GM21423 (cell line): ENCODE data around the gene GALNT2.
A peak's percentile ranks its signal among the peaks of the same experiment; 100 is the strongest.

ENCODE experiments used
- ATAC-seq: cut with Tn5 transposase; IDR thresholded peaks from one replicate; pipeline ENCODE4 v1.9.1; 2021; ENCODE audit warnings: mild to moderate bottlenecking, moderate library complexity; ENCODE audit not compliant: unreplicated experiment

GALNT2 gene

DNA sequence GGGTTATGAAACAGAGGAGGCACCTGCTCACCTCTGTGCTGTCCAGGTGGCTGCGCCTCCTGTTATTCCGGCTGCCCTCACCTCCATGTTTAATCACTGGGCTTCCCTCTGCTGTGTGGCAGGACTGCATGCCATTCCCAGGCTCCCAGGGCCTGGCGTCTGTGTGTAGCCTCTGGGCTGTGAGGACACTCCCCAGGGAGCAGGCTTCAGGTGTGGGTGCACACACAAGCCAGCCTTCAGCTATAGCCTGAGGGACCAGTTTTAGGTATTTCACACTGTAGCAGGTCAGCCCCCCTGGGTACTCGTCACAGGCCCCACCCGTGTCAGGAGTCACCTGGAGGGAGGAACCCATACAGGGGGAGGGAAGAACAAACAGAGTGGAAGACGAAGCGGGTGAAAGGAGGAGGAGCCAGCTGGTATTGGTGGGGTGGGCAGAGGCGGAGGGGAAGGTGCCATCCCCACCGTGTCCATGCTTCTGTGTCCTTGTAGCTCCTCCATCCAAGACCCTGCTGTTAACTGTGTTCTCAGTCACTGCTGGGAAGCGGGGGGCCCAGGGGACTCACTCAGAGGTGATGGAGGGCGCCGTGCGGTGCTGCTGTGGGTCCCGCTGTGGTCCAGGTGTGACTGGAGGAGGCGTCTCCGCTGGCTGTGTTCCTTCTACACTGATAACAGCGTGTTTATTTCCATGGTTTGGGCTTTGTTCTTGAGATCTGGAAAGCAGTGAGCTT is 200.5 kb downstream of the GALNT2 start:
- ATAC-seq = no peak

DNA sequence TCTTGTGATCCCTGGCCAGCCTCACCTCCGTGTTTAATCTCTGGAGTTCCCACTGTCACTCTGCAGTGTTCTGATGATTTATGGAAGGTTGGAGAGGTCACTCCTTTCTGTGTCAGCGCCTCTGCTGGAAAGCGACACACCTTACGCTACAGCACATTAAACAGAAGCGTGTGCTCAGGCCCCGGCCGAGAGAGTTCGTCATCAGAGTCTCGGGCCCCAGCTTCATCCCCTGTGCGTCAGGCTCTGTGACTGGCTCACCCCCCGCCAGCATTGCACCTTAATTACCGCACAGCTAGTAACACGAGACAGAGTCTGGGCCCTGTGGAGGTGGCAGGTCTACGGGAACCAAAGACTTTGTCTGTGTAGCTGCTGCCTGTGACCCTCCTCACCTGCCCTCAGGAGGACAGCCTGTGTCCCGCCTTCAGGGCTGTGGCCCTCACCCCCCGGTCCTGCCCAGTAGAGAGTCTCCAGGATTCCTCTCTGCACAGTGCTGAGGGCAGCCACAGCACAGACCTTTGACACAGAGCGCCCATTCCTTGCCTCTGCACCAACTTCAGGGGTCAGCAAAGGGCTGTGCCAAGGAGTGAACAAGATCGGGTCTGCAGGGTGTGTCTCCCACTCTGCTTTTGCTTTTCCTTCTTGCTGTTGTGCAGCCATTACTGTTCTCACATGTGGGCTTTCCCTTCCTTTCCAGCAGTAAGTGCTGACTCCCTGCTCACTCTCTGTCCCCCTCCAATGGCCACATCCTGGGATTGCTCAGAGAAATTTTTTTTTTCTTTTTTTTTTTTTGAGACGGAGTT is 201.5 kb downstream of the GALNT2 start:
- no peak for ATAC-seq

DNA sequence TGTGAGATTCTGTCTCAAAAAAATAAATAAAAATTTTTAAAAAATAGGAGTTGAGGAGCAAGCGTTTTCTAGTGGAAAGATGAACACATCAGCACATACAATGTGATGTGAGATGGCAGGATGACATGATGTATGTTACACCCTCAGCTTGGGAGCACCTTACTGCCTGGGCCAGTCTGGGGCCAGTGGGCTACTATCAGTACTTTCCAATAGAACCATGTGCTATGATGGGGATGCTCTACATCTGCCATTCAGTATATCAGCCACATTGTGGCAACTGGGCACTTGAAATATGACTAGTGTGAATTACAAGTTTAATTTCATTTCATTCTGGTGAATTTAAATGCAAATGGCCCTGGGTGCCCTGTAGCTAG is 203.1 kb downstream of the GALNT2 start:
- peak; percentile 2 for ATAC-seq

DNA sequence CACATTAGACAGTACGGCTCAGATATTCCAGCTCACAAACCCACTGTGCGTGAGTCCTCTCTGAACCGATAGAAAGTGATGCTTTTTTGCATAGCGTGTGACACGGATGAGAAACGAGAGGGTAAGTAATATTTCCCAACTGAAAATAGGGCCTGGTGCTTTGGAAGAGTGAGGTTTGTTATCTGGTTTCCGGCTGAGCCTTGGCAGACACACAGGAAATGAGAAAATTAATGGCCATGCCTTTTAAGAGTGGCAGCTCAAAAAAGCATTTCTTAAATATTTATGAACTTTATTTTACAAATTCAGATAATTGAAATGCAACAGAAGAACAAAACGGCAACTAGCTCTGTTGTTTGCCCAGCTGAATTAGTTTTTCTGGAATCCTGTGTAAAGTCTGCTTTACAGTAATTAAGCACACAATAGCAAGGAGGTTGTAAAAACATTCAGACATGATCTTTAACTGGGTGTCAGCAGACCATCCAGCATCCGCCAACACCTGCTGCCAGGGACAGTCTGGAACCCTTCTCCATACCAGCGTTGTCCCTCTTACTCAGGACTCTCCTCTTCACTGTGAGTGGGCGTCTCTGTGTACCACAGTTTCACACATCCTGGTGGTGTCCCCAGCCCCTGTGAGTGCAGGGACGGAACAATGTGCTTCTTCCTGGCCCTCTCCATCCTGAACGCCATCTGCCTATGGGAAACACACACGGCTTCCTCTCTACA is 203.7 kb downstream of the GALNT2 start:
- peak; percentile 67 for ATAC-seq

DNA sequence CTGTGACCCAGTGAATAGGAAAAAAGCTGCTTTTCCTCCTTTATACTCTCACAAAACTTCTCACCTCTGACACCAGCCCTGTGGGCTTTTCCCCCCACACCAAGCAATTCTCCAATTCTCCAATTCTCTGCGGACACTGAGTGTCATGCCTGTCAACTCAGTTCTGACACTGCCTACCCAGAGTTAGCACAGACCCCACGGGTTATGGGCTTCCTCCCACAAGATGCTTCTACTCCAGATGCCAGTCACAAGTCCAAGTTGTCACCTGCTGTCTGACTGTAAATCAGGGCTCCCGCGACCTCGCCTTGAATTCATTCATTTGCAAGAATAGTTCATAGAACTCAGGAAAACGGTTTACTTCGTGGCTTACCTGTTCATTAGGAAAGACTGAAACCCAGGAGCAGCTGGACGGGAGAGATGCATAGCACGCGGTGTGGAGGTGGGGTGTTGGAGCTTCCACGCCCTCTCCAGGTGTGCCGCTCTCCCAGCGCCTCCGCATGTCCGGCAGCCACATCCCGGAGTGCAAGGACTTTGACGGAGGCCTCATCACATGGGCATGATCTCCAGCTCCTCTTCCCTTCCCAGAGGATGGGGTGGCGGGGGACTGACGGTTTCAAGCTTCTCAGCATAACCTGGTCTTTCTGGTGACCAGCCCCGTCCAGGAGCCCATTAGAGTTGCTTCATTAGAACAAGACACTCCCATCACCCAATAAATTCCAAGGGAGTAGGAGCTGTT is 204.4 kb downstream of the GALNT2 start:
- no peak for ATAC-seq

DNA sequence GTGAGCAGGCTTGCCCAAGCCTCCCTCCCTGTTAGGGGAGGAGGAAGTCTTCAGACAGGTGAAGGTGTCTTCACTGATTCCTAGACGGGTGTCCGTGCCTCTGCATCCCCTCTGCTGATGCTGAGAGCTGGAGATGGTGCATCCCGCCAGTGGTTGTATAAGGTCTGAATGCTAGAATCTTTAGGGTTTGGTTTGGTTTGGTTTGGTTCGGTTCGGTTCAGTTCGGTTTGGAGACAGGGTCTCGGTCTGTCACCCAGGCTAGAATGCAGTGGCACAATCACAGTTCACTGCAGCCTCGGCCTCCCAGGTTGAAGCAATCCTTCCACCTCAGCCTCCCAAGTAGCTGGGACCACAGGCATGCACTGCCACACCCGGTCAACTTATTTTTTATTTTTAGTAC is 205.5 kb downstream of the GALNT2 start:
- ATAC-seq = no peak

DNA sequence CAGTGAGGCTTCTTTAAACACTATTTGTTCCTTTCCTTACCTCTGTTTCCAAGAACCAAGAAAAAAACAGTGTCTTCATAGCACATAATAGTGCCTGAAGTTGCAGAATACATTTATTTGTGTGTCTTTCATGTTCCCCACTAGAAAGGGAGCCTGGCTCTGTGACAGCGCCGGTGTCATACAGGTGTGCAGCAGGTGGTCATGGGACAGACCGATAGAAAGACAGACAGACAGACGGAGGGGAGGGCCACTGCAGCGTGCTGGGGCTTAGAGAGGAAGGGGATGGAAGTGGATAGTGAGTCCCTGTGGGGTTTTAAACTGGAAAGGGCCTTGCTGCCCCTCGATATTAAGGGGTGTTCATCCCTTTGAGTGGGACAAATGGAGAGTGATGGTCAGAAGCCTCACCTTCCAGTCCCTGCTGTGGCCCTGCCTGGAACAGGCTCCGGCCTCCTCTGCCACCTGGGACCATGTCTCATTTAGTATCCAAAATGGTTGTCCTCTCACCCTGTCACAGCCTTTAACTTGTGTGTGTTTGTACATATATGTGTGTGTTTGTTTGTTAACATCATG is 206.2 kb downstream of the GALNT2 start:
- no peak for ATAC-seq

DNA sequence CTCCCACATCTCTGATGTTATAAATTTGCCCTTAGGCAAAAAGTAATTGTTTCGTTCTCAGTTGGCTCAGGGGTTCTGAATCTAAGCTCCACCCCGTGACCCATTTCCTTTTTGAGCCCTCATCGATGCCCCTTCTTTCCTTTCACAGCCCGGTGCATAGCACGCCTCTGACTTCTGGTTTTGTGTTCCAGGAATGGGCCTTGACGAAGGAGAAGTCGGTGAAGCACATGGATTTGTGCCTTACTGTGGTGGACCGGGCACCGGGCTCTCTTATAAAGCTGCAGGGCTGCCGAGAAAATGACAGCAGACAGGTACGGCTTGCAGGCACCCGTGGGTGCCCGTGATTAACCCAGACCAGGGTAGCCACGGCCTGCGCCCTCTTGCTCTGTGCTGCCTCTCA is 207.2 kb downstream of the GALNT2 start:
- ATAC-seq = no peak

DNA sequence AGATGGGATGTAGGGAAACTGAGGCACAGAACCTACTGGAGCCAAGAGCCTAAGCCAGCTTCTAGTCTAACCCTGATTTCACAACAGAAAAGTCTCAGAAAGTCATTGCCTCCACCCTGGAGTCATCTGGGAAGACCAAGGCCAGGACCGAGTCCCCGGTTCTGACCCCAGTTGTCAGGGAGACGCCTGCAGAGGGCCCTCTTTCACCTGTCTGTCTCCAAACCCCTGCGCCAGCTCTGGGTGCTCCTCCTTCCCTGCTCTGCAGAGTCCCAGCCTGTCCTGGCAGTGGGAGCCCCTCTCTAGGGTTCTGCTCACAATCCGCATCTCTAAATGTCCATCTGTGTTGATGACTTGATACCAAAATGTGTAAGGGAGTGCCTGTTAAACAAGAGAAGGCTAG is 209.4 kb downstream of the GALNT2 start:
- no peak for ATAC-seq

DNA sequence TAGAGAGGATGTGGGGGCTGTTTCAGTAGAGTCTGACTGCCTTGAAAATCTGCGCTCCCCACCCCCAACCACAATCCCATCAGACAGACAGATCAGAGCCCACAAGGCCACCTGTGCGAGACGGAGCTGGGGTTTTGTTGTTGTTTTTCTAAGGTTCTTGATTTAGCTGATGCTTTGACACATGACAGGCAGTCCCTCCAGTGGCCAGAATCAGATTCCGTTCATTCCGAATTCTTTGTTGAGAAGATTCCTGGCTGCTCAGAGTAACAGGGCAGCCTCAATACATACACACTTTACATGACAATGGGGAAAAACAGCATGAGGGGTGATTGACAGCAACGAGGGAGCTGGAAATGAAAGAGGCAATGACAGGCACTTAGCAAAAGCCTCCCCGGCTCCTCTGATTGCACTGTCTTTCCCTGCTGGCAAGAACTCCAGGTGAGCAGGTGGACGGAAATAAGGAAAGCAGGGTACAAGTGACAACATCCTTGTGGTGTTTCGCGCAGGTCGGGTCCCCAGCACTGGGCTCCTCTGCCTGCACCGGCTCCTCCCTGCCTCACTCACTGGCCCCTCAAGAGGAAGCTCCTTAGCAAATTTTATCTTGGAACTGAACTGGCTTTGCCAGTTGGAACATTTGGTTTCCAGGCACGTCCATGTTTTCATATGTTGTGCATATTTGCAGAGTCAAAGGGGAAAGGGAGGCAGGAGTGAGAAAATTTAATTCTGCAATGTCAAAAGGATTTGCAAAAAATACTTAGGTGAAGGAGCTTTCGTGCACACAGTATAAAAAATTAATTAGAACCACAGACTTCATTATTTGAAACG is 210.4 kb downstream of the GALNT2 start:
- peak; percentile 55 for ATAC-seq

DNA sequence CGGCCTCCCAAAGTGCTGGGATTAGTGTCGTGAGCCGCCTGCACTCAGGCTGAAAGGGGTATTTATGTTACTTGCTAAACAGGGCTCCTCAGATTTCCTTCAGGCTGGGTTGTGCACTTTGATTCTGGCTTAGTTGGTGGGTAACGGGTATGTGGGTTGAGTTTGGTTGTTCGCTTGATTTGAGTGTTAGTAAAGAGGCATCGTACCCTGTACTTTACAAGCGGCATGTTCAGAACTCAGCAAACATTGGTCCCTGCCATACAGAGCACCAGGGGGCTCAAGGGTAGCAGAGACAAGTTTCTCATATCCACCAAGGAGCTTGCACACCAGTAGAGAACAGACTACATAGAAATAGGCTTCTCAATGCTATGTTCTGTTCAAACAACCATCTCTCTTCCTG is 211.3 kb downstream of the GALNT2 start:
- ATAC-seq = no peak

DNA sequence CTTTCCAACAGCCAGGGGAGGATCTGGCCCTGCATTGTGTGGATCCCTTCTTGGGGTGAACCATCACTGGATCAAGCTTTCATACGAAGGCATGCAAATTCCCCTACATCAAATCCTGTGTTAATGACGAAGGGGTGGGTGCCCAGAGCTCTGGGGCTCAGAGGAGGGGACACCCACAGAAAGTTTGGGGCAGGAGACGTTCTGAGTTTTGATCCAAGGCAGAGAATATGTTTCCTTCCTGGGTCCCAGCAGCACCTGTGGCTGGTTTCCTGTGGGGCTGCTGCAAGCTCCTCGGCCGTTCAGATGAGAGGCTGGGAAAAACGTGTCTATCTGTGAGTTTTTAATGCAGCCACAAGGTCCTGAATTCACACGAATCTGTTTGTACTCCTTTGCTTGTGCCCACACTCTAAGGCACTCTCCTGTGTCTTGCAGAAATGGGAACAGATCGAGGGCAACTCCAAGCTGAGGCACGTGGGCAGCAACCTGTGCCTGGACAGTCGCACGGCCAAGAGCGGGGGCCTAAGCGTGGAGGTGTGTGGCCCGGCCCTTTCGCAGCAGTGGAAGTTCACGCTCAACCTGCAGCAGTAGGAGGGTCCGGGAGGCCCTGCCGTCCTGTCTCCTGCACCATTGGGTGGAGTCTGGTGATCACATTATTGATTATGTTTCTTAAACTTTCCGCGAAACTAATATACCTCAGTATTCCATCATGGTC is 212.0 kb downstream of the GALNT2 start:
- no peak for ATAC-seq

DNA sequence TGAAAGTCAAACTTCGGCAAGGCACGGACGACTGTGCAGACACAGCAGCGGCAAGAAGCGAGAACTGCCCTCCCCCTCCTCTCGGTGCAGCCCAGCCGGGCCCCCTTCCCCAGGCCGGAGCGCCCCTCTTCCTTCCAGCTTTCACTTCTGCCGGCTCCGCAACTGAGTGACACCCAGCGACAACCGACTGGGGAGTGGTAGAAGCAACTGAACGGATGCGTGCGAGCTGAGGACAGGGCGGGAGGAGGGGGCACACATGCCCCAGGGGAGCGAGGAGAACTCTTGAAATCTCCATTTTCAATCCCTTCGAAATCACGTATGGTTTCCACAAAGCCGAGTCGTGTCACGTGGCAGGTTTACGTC is 212.5 kb downstream of the GALNT2 start:
- ATAC-seq = no peak

DNA sequence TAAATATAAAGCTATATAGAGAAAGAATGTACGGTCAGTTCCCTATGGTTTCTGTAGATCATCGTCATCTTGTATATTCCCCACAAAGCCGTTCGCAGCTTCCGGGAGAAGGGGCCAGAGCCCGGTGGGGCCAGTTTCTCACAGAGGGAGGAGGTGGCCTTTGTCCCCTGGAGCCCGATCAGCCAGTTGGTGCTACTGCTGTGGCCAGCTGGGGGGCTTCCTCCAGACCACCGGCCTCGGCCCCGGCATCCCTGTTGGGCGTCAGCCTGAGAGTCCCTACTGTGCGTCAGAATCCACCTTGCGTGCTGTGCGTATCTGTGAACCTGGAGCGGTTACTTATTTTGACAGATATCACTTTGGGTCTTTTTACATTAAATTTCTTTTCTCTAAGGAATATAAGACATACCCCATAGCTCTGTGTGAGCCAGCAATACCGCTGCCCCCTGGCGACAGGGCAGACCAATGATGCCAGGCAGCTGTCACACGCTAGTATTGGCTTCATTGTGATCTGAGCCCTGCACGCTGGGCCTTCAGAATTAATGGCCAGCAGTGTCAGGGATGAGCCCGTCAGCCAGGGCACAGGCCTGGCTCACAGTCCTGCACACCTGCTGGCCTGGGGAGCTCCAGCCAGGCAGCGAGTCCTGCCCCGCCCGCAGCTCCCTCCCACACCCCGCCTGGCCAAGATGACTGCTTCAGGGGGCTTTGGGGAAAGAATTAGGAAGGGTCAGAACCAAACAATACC is 213.2 kb downstream of the GALNT2 start:
- ATAC-seq = no peak

DNA sequence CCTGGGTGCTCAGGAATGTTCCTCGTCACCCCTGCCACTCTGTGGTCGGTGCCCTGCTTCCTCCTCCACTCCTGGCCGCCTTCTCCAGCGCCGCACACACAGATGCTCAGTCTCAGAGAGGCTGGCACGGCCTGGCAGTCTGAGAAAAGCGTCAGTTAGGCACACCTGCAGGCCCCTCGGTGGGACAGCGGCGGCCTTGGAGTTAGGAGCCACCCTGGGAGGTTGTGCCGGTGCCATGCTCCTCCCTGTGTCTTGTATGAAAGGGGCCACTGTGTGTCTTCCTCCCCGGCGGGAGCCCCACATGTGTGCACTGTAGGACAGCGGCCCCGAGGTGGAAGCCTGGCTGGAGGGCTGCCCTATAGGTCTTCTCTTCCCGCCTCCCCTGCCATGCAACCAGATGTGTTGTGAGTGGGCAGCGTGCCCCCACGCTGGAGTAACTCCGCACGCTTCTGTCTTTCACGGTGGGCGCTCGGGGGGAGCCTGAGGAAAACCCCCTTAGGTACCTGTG is 213.9 kb downstream of the GALNT2 start:
- no peak for ATAC-seq

DNA sequence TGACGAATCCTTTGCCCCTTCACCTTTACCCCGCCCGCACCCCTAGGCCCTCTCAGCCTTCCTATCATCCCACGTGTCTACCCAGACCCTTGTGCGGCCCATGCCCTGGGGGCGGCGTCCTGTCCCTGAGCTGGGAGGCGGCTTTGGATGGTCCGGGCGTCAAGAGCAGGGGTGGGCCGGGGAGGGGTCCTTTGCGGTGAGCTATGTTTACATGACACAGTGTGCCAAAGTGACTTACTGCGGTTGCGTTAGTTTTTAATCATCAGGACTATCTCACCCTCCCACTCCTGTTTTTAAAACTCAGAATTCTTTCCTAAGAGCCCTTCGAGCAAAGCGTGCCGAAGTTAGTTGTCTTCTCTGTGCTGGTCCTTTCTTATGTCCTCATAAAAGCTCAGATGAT is 214.5 kb downstream of the GALNT2 start:
- no peak for ATAC-seq

DNA sequence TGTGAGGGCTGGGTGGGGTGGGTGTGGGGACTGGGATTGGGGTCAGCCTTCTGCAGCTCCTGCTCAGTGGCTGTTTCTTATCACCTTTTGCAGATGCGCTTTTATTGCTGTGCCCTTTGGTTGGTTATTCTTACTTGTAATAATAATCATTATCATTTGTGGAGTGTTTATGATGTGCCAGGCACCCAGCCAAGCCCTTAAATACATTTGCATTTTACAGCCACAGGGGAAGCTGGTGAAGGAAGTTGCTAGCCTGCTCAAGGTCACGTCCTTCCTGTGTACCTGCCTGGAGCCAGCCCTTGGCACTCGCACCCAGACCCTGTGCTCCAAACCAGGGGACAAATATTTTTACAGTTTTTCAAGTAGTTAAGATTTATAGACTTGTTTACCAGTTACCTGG is 215.1 kb downstream of the GALNT2 start:
- peak; percentile 53 for ATAC-seq

DNA sequence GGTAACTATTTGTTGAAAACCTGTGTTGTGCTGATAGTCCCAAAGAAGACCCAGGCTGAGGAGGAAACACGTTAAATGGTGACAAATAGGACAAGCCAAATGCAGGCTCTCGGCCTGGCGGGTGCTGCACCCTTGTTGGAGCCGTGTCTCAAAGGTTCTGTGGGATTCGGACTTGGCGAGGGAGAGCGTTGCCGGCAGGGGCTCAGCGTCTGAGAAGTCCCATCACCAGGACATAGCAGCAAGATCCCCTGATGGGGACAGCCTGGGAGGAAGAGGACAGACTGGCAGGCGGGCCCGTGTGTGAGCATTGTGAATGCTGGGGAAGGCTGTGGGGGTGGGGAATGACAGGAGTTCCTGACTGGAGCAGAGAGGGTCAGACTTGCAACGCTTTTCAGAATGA is 216.6 kb downstream of the GALNT2 start:
- ATAC-seq = no peak

DNA sequence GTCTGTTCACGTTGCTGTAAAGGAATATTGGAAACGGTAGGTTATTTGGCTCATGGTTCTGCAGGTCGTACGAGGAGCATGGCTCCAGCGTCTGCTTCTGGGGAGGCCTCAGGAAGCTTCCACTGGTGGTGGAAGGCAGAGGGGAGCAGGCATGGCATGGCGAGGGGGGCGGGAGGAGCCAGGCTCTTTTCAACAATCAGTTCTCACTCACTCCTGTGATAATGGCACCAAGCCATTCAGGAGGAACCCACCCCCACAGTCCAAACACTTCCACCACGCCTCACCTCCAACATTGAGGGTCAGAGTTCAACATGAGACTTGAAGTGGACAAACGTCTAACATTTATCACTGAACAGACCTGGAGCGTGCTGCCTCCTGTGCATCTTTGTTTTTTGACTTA is 217.9 kb downstream of the GALNT2 start:
- ATAC-seq = no peak
